ENCODE data around the gene BICD1.

The BICD1 gene

DNA sequence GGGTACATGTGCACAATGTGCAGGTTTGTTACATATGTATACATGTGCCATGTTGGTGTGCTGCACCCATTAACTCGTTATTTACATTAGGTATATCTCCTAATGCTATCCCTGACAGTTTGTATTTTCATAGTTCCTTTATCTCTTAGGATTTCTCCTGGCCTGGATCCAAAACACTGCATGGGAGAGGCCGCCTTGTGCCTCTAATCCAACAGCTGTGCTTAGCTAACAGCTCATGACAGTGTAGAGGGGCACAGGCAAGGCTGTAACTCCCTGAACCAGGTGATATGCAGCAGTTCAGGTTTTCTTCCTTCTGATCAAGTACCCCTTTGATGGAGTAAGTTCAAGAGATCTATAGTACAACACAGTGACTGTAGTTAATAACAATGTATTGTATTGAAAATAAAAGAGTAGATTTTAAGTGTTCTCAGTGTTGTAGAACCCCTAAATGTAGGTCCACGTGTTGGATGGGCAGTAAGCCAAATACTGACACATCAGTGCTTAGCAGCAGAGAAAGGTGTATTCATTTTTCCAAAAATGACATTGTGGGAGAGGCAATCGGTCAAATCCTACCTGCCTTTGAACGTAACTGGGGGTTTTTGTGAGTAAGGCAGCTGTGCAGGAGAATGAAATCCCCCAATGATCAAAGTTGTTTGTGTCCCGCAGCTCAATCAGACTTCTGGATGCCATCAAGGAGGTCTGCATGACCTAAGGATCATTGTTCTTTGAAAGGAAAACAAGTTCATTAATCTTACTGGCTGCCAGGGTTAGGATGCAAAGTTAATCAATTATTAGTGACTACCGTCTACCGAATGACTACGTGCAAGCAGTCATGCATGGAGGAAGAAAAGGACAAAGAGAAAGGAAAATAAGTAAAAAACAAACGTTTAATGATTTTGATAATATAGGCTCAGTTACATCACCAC lies 203.4 kb downstream of the BICD1 start:
- Histone ChIP-seq H3K4me3 (ENCODE audit: severe bottlenecking) (no peak overlapping the region), H3K4me1 (ENCODE audit: insufficient read depth, poor library complexity, severe bottlenecking) (no peaks in the 10 kb centered on the region), H3K27ac (ENCODE audit: poor library complexity, severe bottlenecking) (no peak overlapping the region), H3K9me3 (ENCODE audit: severe bottlenecking) (no peaks in the 10 kb centered on the region), H3K27me3 (ENCODE audit: insufficient read depth, poor library complexity, severe bottlenecking) (no peaks in the 10 kb centered on the region), H3K36me3 (ENCODE audit: low read depth) (peaks cover 8% of the 10 kb centered on the region)
- ATAC-seq (ENCODE audit: low read depth) (no peak), DNase-seq (ENCODE audit: low spot score) (no peak)
- TF ChIP-seq, protein P1, sequence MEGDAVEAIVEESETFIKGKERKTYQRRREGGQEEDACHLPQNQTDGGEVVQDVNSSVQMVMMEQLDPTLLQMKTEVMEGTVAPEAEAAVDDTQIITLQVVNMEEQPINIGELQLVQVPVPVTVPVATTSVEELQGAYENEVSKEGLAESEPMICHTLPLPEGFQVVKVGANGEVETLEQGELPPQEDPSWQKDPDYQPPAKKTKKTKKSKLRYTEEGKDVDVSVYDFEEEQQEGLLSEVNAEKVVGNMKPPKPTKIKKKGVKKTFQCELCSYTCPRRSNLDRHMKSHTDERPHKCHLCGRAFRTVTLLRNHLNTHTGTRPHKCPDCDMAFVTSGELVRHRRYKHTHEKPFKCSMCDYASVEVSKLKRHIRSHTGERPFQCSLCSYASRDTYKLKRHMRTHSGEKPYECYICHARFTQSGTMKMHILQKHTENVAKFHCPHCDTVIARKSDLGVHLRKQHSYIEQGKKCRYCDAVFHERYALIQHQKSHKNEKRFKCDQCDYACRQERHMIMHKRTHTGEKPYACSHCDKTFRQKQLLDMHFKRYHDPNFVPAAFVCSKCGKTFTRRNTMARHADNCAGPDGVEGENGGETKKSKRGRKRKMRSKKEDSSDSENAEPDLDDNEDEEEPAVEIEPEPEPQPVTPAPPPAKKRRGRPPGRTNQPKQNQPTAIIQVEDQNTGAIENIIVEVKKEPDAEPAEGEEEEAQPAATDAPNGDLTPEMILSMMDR (IDR thresholded peaks at IDR 0.05; ENCODE audit: poor library complexity, severe bottlenecking), result no peak

DNA sequence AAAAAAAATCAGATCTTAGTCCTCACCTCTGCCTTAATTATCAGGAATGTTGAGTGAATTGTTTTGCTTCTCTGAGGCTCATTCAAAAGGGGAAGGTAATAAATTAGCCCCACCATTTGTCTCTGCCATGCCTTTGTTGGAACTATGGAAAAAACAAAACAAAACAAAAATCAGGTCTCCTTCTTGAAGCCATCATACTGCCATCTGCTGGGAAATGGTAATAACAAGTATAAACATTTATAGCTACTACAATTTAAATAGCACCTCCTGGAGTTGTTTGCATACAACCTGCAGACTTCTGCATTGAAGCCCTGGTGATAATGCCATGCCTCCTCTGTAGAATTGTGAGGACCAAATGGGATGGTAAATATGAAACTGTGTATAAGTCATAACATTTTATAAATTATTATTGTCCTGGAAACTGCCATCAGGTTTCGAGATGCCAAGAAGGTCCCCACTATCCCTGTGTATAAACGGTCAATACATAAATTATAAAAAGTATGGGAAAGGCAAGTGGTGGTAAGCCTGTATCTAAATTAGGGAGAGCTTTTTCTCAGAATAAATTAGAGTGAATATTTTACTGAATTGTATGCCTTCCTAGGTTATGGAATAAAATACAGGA lies 205.5 kb downstream of the BICD1 start:
- TF ChIP-seq, protein P1 (IDR thresholded peaks at IDR 0.05; ENCODE audit: poor library complexity, severe bottlenecking), result peak; percentile 80
- Histone ChIP-seq H3K36me3 (ENCODE audit: low read depth) (no peaks in the 10 kb centered on the region), H3K27ac (ENCODE audit: poor library complexity, severe bottlenecking) (no peak overlapping the region), H3K4me3 (ENCODE audit: severe bottlenecking) (no peak overlapping the region), H3K27me3 (ENCODE audit: insufficient read depth, poor library complexity, severe bottlenecking) (no peaks in the 10 kb centered on the region), H3K4me1 (ENCODE audit: insufficient read depth, poor library complexity, severe bottlenecking) (no peaks in the 10 kb centered on the region), H3K9me3 (ENCODE audit: severe bottlenecking) (no peaks in the 10 kb centered on the region)
- ATAC-seq (ENCODE audit: low read depth), result peak; percentile 52; the same call in 1 of the 3 replicates
- no peak for DNase-seq (ENCODE audit: low spot score)

DNA sequence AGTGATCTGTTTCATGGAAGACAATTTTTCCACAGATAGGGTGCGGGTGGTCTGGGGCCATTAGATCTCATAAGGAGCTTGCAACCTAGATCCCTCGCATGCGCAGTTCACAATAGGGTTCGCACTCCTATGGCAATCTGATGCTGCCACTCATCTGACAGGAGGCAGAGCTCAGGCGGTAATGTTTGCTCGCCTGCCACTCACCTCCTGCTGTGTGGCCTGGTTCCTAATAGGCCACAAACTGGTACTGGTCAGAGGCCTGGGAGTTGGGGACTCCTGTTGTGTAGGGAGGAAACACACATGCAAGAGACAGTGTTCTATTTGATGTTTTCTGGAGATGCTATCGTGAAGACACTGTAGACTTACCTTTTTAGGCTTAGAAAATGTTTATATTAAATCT lies 215.7 kb downstream of the BICD1 start:
- TF ChIP-seq, protein P1 (IDR thresholded peaks at IDR 0.05; ENCODE audit: poor library complexity, severe bottlenecking), result no peak
- Histone ChIP-seq H3K4me3 (ENCODE audit: severe bottlenecking) (no peak overlapping the region), H3K9me3 (ENCODE audit: severe bottlenecking) (no peaks in the 10 kb centered on the region), H3K36me3 (ENCODE audit: low read depth) (no peaks in the 10 kb centered on the region), H3K27me3 (ENCODE audit: insufficient read depth, poor library complexity, severe bottlenecking) (no peaks in the 10 kb centered on the region), H3K27ac (ENCODE audit: poor library complexity, severe bottlenecking) (no peak overlapping the region), H3K4me1 (ENCODE audit: insufficient read depth, poor library complexity, severe bottlenecking) (no peaks in the 10 kb centered on the region)
- DNase-seq (ENCODE audit: low spot score), result no peak
- no peak for ATAC-seq (ENCODE audit: low read depth)

DNA sequence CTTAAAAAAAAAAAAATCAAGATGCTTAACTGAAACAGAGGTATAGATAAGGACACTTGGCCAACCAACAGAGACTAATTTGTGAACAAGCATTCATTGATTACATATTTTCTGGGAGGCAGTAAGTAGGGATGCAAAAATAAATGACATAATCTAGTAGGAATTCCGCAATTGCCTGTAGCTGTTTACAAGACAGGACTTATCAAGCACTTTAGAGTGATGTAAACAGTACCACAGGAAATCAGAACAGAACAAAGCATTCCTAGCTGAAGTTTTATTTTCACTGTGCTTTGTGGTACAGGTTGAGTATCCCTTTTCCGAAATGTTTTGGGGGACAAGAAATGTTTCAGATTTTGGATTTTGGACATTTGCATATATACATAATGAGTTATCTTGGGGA lies 224.5 kb downstream of the BICD1 start:
- ATAC-seq (ENCODE audit: low read depth) (no peak; the same call in 2 of the 3 replicates), DNase-seq (ENCODE audit: low spot score) (no peak)
- Histone ChIP-seq H3K4me1 (ENCODE audit: insufficient read depth, poor library complexity, severe bottlenecking) (peaks cover 4% of the 10 kb centered on the region), H3K27ac (ENCODE audit: poor library complexity, severe bottlenecking) (no peak overlapping the region), H3K9me3 (ENCODE audit: severe bottlenecking) (no peaks in the 10 kb centered on the region), H3K4me3 (ENCODE audit: severe bottlenecking) (no peak overlapping the region), H3K36me3 (ENCODE audit: low read depth) (no peaks in the 10 kb centered on the region), H3K27me3 (ENCODE audit: insufficient read depth, poor library complexity, severe bottlenecking) (no peaks in the 10 kb centered on the region)
- TF ChIP-seq, protein P1 (IDR thresholded peaks at IDR 0.05; ENCODE audit: poor library complexity, severe bottlenecking), result no peak
